Neural progenitor cell (in vitro differentiated cells): ENCODE results near the gene TFF2.

Source experiments
- CTCF ChIP-seq: fragments of 200-600 bp; sonication (generic); IDR thresholded peaks from 2 replicates; pipeline ENCODE4 v1.5.1; 2017; ENCODE audit warnings: antibody characterized with exemption, mild to moderate bottlenecking
- EZH2 ChIP-seq: fragments of 200-600 bp; sonication (generic); IDR thresholded peaks from 2 replicates; pipeline ENCODE4 v1.6.1; 2017; ENCODE audit warnings: antibody characterized with exemption, mild to moderate bottlenecking, moderate library complexity
- EZH2phosphoT487 ChIP-seq: fragments of 200-600 bp; sonication (generic); IDR thresholded peaks from 2 replicates; pipeline ENCODE4 v1.6.1; 2017; ENCODE audit warnings: antibody characterized with exemption

GRCh38 chr21:42346866-42347600, 3.8 kb downstream of the TFF2 start:
- TF ChIP-seq CTCF (no peak), EZH2 (no peak), EZH2phosphoT487 (no peak)
